ENCODE data around the gene OR10X1. TPM values are rescaled to one million over a fixed set of nuclear protein-coding genes. Genes with fewer than 3 reads are reported as not detected.

The OR10X1 gene
- total RNA-seq: not detected

GRCh38 chr1:158579733-158580132 lies at the start of gene OR10X1:
TSS of gene OR10X1 (minus strand) at chr1:158579899. CDS start at chr1:158579899, 0 bp downstream.
- Histone ChIP-seq H3K4me3 (no peak within 1 kb of the TSS), H3K9me3 (no peaks in the 10 kb centered on the region), H3K4me1 (no peaks in the 10 kb centered on the region), H3K36me3 (replicated peaks in 1 of 2; ENCODE audit: insufficient read depth in 1 of 2, low read depth in 2 of 2) (no peaks in the 10 kb centered on the region), H3K27me3 (no peaks in the 10 kb centered on the region), H3K27ac (no peak within 1 kb of the TSS)
- ATAC-seq: no peak
- no peak for DNase-seq
- TF ChIP-seq, protein P1, sequence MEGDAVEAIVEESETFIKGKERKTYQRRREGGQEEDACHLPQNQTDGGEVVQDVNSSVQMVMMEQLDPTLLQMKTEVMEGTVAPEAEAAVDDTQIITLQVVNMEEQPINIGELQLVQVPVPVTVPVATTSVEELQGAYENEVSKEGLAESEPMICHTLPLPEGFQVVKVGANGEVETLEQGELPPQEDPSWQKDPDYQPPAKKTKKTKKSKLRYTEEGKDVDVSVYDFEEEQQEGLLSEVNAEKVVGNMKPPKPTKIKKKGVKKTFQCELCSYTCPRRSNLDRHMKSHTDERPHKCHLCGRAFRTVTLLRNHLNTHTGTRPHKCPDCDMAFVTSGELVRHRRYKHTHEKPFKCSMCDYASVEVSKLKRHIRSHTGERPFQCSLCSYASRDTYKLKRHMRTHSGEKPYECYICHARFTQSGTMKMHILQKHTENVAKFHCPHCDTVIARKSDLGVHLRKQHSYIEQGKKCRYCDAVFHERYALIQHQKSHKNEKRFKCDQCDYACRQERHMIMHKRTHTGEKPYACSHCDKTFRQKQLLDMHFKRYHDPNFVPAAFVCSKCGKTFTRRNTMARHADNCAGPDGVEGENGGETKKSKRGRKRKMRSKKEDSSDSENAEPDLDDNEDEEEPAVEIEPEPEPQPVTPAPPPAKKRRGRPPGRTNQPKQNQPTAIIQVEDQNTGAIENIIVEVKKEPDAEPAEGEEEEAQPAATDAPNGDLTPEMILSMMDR (IDR thresholded peaks at IDR 0.05): no peak
- no peak for TF ChIP-seq POLR2A (IDR thresholded peaks at IDR 0.05)
- 32 to 49% methylated on average over 1 of the region's 1 CpG for WGBS, 2 donors
- intact Hi-C loops (cut with DNase I): no loop called here

DNA sequence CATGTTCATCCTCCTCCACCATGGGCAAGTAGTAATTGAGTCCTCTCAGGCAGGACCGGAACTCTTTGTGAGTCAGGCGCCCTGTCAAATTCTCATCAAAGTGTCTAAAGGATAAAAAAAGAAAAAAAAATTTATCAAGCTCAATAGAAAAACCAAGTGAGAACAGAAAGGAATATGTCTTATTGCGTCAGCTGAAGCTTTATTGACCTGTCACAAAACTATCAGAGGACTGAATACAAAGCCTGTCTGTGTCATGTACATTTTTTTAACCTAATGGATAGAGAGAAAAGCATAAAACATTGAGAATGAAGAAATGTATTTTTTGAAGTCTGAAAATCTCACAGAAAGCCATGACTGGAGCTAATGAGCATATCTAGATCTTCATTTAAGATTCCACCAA lies 34.1 kb upstream of the OR10X1 start:
- Histone ChIP-seq H3K4me3 (no peak overlapping the region), H3K9me3 (no peaks in the 10 kb centered on the region), H3K4me1 (no peaks in the 10 kb centered on the region), H3K27ac (no peak overlapping the region), H3K36me3 (replicated peaks in 1 of 2; ENCODE audit: insufficient read depth in 1 of 2, low read depth in 2 of 2) (no peaks in the 10 kb centered on the region), H3K27me3 (no peaks in the 10 kb centered on the region)
- intact Hi-C loops (cut with DNase I): no loop called here
- TF ChIP-seq POLR2A (IDR thresholded peaks at IDR 0.05): no peak
- TF ChIP-seq, protein P1 (IDR thresholded peaks at IDR 0.05): no peak
- WGBS, 2 donors: 60 to 62% methylated on average over 3 of the region's 3 CpGs
- no peak for DNase-seq
- no peak for ATAC-seq

DNA sequence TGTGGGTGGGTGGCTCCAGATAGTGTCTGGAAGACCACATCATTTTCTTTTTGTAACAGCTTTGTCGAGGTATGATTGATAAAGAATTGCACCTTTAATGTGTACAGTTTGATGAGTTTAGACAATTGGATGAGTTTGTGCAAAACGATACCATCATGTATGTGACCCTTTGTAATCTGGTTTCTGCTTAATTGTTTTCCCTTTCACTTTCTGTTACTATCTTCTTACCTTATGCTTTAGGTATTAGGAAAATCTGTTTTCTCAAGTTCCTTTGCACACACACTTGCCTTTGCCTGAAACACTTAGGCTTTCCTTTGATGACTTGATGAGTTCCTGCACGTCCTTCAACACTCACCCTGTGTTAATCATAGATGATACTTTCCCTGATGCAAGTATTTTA lies 32.2 kb upstream of the OR10X1 start:
- no peak for ATAC-seq
- WGBS, 2 donors: 32 to 41% methylated on average over 3 of the region's 3 CpGs

GRCh38 chr1:158607296-158607695 lies 27.6 kb upstream of the OR10X1 start:
- Histone ChIP-seq H3K27ac (no peak overlapping the region), H3K36me3 (replicated peaks in 1 of 2; ENCODE audit: insufficient read depth in 1 of 2, low read depth in 2 of 2) (no peaks in the 10 kb centered on the region), H3K9me3 (no peaks in the 10 kb centered on the region), H3K4me3 (no peak overlapping the region), H3K4me1 (no peaks in the 10 kb centered on the region), H3K27me3 (no peaks in the 10 kb centered on the region)
- intact Hi-C loops (cut with DNase I): no loop called here
- WGBS, 2 donors: 50 to 57% methylated on average over 1 of the region's 1 CpG
- TF ChIP-seq, protein P1 (IDR thresholded peaks at IDR 0.05): no peak
- TF ChIP-seq POLR2A (IDR thresholded peaks at IDR 0.05): no peak
- ATAC-seq (no peak), DNase-seq (no peak)

More for the DNA sequence above, 32.2 kb upstream of the OR10X1 start:
- TF ChIP-seq POLR2A (IDR thresholded peaks at IDR 0.05): no peak
- TF ChIP-seq, protein P1 (IDR thresholded peaks at IDR 0.05): no peak
- Histone ChIP-seq H3K27me3 (no peaks in the 10 kb centered on the region), H3K36me3 (replicated peaks in 1 of 2; ENCODE audit: insufficient read depth in 1 of 2, low read depth in 2 of 2) (no peaks in the 10 kb centered on the region), H3K9me3 (no peaks in the 10 kb centered on the region), H3K4me3 (no peak overlapping the region), H3K27ac (no peak overlapping the region), H3K4me1 (no peaks in the 10 kb centered on the region)
- intact Hi-C loops (cut with DNase I): no loop called here
- DNase-seq: no peak

- H3K27ac ChIP-seq: no peak within 1 kb of the TSS
- no peak for TF ChIP-seq POLR2A (IDR thresholded peaks at IDR 0.05)
- TF ChIP-seq, protein P1 (IDR thresholded peaks at IDR 0.05): no peak
- no peaks in the 10 kb centered on the region for H3K9me3 ChIP-seq
- no peak for DNase-seq
- no peak for ATAC-seq
- H3K4me3 ChIP-seq: no peak within 1 kb of the TSS
- no peaks in the 10 kb centered on the region for H3K36me3 ChIP-seq (replicated peaks in 1 of 2; ENCODE audit: insufficient read depth in 1 of 2, low read depth in 2 of 2)
- intact Hi-C loops (cut with DNase I): no loop called here
- WGBS, 2 donors: 41 to 46% methylated on average over 1 of the region's 1 CpG
- H3K4me1 ChIP-seq: no peaks in the 10 kb centered on the region
- no peaks in the 10 kb centered on the region for H3K27me3 ChIP-seq
These were observed 25.3 kb upstream of the OR10X1 start, which contains the start of gene OR10Z1 for GRCh38 chr1:158604968-158605367. TSS of gene OR10Z1 (plus strand) at chr1:158605268. CDS start at chr1:158606439, 1,171 bp downstream.

Data from body of pancreas (tissue), 4 donors.